Keratinocyte (primary cell): ENCODE measurements around the gene CDHR3. TPM values are rescaled to one million over a fixed set of nuclear protein-coding genes. Genes with fewer than 3 reads are reported as not detected.

Experiments
- DNase-seq: peaks from one replicate; pipeline ENCODE4 v3.0.0-alpha.2; 2011; ENCODE audit warnings: low read depth, missing footprints, low spot score
- FAIRE-seq: peaks from 2 replicates; lab custom pipeline; 2011; peaks lifted over from hg19 to GRCh38; lab: Jason Lieb, UNC
- H2AFZ ChIP-seq: 2 replicates; pipeline ENCODE4 v1.6.0; 2012; ENCODE audit warnings: low read length, control low read depth, inconsistent platforms; ENCODE audit not compliant: control insufficient read depth
- H3K27ac ChIP-seq: 2 replicates; pipeline ENCODE4 v1.5.1; 2011; ENCODE audit warnings: low read length; ENCODE audit not compliant: control insufficient read depth, insufficient read depth
- H3K27me3 ChIP-seq: 3 replicates; pipeline ENCODE4 v1.6.0; 2011; ENCODE audit warnings: low read length; ENCODE audit not compliant: control insufficient read depth, insufficient read depth; ENCODE audit errors: extremely low read depth
- H3K36me3 ChIP-seq, 2 experiments: 2 replicates in 1 of 2; 3 replicates in 1 of 2; pipeline ENCODE4 v1.5.1; 2011; ENCODE audit warnings: low read length in 2 of 2, mild to moderate bottlenecking in 1 of 2; ENCODE audit not compliant: control insufficient read depth in 2 of 2, insufficient read depth in 2 of 2; ENCODE audit errors: extremely low read depth in 1 of 2
- H3K4me1 ChIP-seq: 3 replicates; pipeline ENCODE4 v1.5.1; 2011; ENCODE audit warnings: low read length; ENCODE audit not compliant: control insufficient read depth, insufficient read depth; ENCODE audit errors: extremely low read depth
- H3K4me2 ChIP-seq: 3 replicates; pipeline ENCODE4 v1.6.0; 2011; ENCODE audit warnings: low read depth, low read length; ENCODE audit not compliant: control insufficient read depth, insufficient read depth; ENCODE audit errors: extremely low read depth
- H3K4me3 ChIP-seq, 3 experiments: fragments of 200-600 bp in 1 of 3; sonication (generic) in 1 of 3; 2 replicates in 2 of 3; 3 replicates in 1 of 3; pipeline ENCODE4 v1.5.1; 2011 to 2016; ENCODE audit warnings: low read length in 3 of 3, mild to moderate bottlenecking in 3 of 3, control low read depth in 2 of 3, inconsistent platforms in 1 of 3, low read depth in 1 of 3, mixed read lengths in 1 of 3, mixed run types in 1 of 3, moderate library complexity in 1 of 3; ENCODE audit not compliant: control insufficient read depth in 2 of 3, insufficient read depth in 2 of 3; ENCODE audit errors: extremely low read depth in 1 of 3
- H3K79me2 ChIP-seq: 2 replicates; pipeline ENCODE4 v1.6.0; 2012; ENCODE audit warnings: low read length; ENCODE audit not compliant: control insufficient read depth, insufficient read depth
- H3K9ac ChIP-seq: 3 replicates; pipeline ENCODE4 v1.6.0; 2011; ENCODE audit warnings: low read length; ENCODE audit not compliant: control insufficient read depth, insufficient read depth; ENCODE audit errors: extremely low read depth
- H3K9me1 ChIP-seq: 3 replicates; pipeline ENCODE4 v1.6.0; 2011; ENCODE audit warnings: low read length; ENCODE audit not compliant: control insufficient read depth, insufficient read depth; ENCODE audit errors: extremely low read depth
- H3K9me3 ChIP-seq: 2 replicates; pipeline ENCODE4 v1.5.1; 2012; ENCODE audit warnings: low read depth, low read length; ENCODE audit not compliant: control insufficient read depth
- H4K20me1 ChIP-seq: 3 replicates; pipeline ENCODE4 v1.6.0; 2011; ENCODE audit warnings: low read length; ENCODE audit not compliant: control insufficient read depth, insufficient read depth; ENCODE audit errors: extremely low read depth
- EZH2 ChIP-seq: IDR thresholded peaks from one replicate; pipeline ENCODE4 v1.6.1; 2012; ENCODE audit warnings: inconsistent platforms, mild to moderate bottlenecking, low read length, moderate library complexity
- dilution Hi-C: fragments of 300-500 bp; cut with MboI; formaldehyde crosslinking; loops from one replicate; pipeline ENCODE4 v1.7.0; 2020; ENCODE audit warnings: low sequenced_read_pairs; ENCODE audit not compliant: extremely low pct_ligation_motif_present
- polyA plus RNA-seq, 5 experiments: library from polyadenylated mRNA; depleted of rRNA in 3 of 5; stranded (reverse) in 3 of 5; stranded (forward) in 1 of 5; unstranded in 1 of 5; fragments of >200 nt; gene quantifications; 1 replicate in 1 of 5; 2 replicates in 3 of 5; 3 replicates in 1 of 5; pipeline versions ENCODE4 v1.2.1 to v1.2.3, GENCODE V29; 2011 to 2012; ENCODE audit warnings: missing spikeins in 2 of 5, low read depth in 1 of 5, low replicate concordance in 1 of 5
- TF ChIP-seq, protein P1 (sequence below), 3 experiments: IDR thresholded peaks in 1 of 3; conservative IDR thresholded peaks in 1 of 3; optimal IDR thresholded peaks in 1 of 3; 2 replicates in 2 of 3; 3 replicates in 1 of 3; pipeline versions ENCODE3 to v1.5.1; 2011; ENCODE audit warnings: low read length in 3 of 3, mild to moderate bottlenecking in 3 of 3, moderate library complexity in 2 of 3, control low read depth in 1 of 3, inconsistent platforms in 1 of 3; ENCODE audit not compliant: insufficient read depth in 2 of 3; ENCODE audit errors: extremely low read depth in 1 of 3

The CDHR3 gene
- polyA plus RNA-seq, 1 donor (not counting 4 experiments of a cell fraction or from before 2014, with no cell fraction given), result 1.2 TPM

DNA sequence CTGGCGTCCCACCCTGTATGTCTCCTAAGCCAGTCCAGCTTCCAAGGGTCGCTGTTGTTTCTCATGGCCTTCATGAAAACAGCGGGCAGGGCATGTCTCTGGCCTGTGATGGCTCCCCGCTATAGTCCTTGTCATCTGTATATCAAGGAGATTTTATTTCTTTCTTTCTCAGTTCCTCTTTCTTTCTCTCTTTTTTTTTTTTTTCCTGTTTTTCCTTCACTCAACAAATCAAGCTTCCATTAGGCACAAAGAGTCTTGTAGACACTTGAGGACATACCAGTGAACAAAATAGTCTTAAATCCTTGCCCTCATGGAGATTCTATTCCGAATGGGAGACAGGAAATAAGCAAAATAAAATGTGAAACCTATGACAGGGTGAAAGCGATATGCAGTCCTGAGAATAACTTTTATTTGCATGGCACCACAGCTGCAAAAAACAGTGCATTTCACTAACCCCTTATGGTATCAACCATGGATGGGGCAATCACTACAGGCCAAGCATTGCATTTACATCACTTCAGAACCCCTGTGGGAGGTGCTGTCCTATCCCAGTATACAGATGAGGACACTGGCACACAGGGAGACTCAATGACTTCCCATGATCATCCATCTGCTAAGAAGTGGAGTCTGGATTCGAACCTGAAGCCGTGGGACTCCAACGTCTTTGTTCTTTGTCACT, 98.4 kb downstream of the CDHR3 start:
- no peaks in the 10 kb centered on the region for H3K27me3 ChIP-seq
- H4K20me1 ChIP-seq, result no peaks in the 10 kb centered on the region
- H3K36me3 ChIP-seq, result no peaks in the 10 kb centered on the region
- DNase-seq (no peak), FAIRE-seq (no peak)
- H3K4me3 ChIP-seq, result no peak overlapping the region
- dilution Hi-C loops, result no loop called here
- H3K4me2 ChIP-seq, result peak overlapping the region; percentile 64
- peak overlapping the region; percentile 83 for H3K27ac ChIP-seq
- H2AFZ ChIP-seq, result no peak overlapping the region
- H3K4me1 ChIP-seq, result peaks cover 85% of the 10 kb centered on the region
- H3K79me2 ChIP-seq, result no peaks in the 10 kb centered on the region
- H3K9me3 ChIP-seq, result no peaks in the 10 kb centered on the region
- H3K9ac ChIP-seq, result no peak overlapping the region
- TF ChIP-seq, protein P1, sequence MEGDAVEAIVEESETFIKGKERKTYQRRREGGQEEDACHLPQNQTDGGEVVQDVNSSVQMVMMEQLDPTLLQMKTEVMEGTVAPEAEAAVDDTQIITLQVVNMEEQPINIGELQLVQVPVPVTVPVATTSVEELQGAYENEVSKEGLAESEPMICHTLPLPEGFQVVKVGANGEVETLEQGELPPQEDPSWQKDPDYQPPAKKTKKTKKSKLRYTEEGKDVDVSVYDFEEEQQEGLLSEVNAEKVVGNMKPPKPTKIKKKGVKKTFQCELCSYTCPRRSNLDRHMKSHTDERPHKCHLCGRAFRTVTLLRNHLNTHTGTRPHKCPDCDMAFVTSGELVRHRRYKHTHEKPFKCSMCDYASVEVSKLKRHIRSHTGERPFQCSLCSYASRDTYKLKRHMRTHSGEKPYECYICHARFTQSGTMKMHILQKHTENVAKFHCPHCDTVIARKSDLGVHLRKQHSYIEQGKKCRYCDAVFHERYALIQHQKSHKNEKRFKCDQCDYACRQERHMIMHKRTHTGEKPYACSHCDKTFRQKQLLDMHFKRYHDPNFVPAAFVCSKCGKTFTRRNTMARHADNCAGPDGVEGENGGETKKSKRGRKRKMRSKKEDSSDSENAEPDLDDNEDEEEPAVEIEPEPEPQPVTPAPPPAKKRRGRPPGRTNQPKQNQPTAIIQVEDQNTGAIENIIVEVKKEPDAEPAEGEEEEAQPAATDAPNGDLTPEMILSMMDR (optimal IDR thresholded peaks at IDR 0.05 in 1 of 3, IDR thresholded peaks at IDR 0.05 in 1 of 3, conservative IDR thresholded peaks at IDR 0.05 in 1 of 3; ENCODE audit: extremely low read depth in 1 of 3, insufficient read depth in 2 of 3, low read length in 3 of 3), result no peak
- TF ChIP-seq EZH2, result no peak
- no peaks in the 10 kb centered on the region for H3K9me1 ChIP-seq

DNA sequence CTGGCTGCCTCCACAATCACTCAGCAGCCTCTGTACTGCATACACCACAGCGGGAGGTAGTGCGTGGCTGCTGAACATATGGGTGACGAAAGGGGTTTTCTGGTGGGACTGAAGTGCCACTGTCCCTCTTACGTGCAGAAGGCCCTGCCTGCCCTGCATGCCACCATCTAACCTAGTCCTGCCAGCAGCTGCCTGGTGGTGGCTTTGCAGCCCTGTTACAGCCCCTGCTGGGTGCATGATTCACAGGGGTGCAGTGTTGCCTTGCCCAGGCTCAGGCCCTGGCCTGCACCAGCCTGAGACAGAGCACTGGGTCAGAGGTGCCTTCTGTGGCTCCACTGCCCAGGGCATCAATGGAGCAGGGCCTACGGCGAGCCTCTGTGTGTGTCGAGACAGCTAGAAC, 98.9 kb downstream of the CDHR3 start:
- Histone ChIP-seq H3K9me3 (no peaks in the 10 kb centered on the region), H2AFZ (no peak overlapping the region), H4K20me1 (no peaks in the 10 kb centered on the region), H3K36me3 (no peaks in the 10 kb centered on the region), H3K4me1 (peaks cover 85% of the 10 kb centered on the region), H3K27me3 (no peaks in the 10 kb centered on the region), H3K4me2 (peak overlapping the region; percentile 64), H3K9me1 (no peaks in the 10 kb centered on the region), H3K4me3 (peak overlapping the region in 1 of 3 experiments; percentile 15), H3K9ac (peak overlapping the region; percentile 16), H3K79me2 (no peaks in the 10 kb centered on the region), H3K27ac (peak overlapping the region; percentile 83)
- DNase-seq, result no peak
- TF ChIP-seq EZH2, result no peak
- TF ChIP-seq, protein P1 (optimal IDR thresholded peaks at IDR 0.05 in 1 of 3, IDR thresholded peaks at IDR 0.05 in 1 of 3, conservative IDR thresholded peaks at IDR 0.05 in 1 of 3; ENCODE audit: extremely low read depth in 1 of 3, insufficient read depth in 2 of 3, low read length in 3 of 3), result no peak
- FAIRE-seq, result no peak
- dilution Hi-C loops, result no loop called here
